Omental fat pad (tissue), 4 donors: ENCODE results near the gene HCN2. TPM values are rescaled to one million over a fixed set of nuclear protein-coding genes. Genes with fewer than 3 reads are reported as not detected.

Source experiments
- ATAC-seq: fragments of 150-250 bp; one replicate; pipeline ENCODE4 v1.9.1; 2016; ENCODE audit warnings: mild to moderate bottlenecking, moderate library complexity; ENCODE audit not compliant: low FRiP score
- DNase-seq: peaks from one replicate; pipeline ENCODE4 v3.0.0-alpha.2; 2019; ENCODE audit warnings: low spot score
- CTCF ChIP-seq, 3 donors: fragments of 450-650 bp; IDR thresholded peaks; one replicate each; pipeline ENCODE4 v1.5.1; 2016 to 2017; ENCODE audit warnings: antibody characterized with exemption in 3 of 3, mild to moderate bottlenecking in 3 of 3, moderate library complexity in 2 of 3
- total RNA-seq, 4 donors: library from RNA; depleted of rRNA; stranded (reverse); fragments of >200 nt; gene quantifications; one replicate each; pipeline ENCODE4 v1.1.0, GENCODE V29; 2016

The HCN2 gene
- total RNA-seq = under 1 TPM in 2 of 4 donors, not detected in 2; 0.13 to 0.56 TPM

- TF ChIP-seq CTCF (IDR thresholded peaks at IDR 0.05) = no peak
- DNase-seq = no peak
- ATAC-seq = no peak
Observed at GRCh38 chr19:589693-590395, at the start of gene HCN2. TSS of gene HCN2 (plus strand) at chr19:589881. CDS start at chr19:589946, 65 bp downstream.

GRCh38 chr19:540867-541637 is 48.6 kb upstream of the HCN2 start:
- DNase-seq = no peak

GRCh38 chr19:541699-542098 is 48.0 kb upstream of the HCN2 start:
- DNase-seq (no peak), ATAC-seq (no peak)
- TF ChIP-seq CTCF (IDR thresholded peaks at IDR 0.05) = no peak

More at GRCh38 chr19:540867-541637, 48.6 kb upstream of the HCN2 start:
- no peak for ATAC-seq
- no peak for TF ChIP-seq CTCF (IDR thresholded peaks at IDR 0.05)

GRCh38 chr19:542173-542866 is 47.4 kb upstream of the HCN2 start:
- TF ChIP-seq CTCF (IDR thresholded peaks at IDR 0.05) = no peak
- DNase-seq = no peak
- no peak for ATAC-seq

- peak; percentile 20 for ATAC-seq
Observed at GRCh38 chr19:543910-544608, 45.6 kb upstream of the HCN2 start, which contains the start of gene GZMM. TSS of gene GZMM (plus strand) at chr19:544053. CDS start at chr19:544072, 19 bp downstream.

More at GRCh38 chr19:543910-544608, 45.6 kb upstream of the HCN2 start, which contains the start of gene GZMM:
- DNase-seq = no peak
- no peak for TF ChIP-seq CTCF (IDR thresholded peaks at IDR 0.05)
